Smooth muscle cell (in vitro differentiated cells): ENCODE data around the gene ROBO1. TPM values are rescaled to one million over a fixed set of nuclear protein-coding genes. Genes with fewer than 3 reads are reported as not detected.

ENCODE experiments used
- DNase-seq: peaks from one replicate; lab custom pipeline; 2025; ENCODE audit not compliant: unreplicated experiment; lab: John Stamatoyannopoulos, UW
- H2AFZ ChIP-seq: fragments of 200-600 bp; sonication (generic); 2 replicates; pipeline ENCODE4 v1.6.0; 2016; ENCODE audit warnings: antibody characterized with exemption, low read depth, mild to moderate bottlenecking
- H3F3A ChIP-seq: fragments of 200-600 bp; sonication (generic); 2 replicates; pipeline ENCODE4 v1.6.0; 2017; ENCODE audit warnings: antibody characterized with exemption, low read depth
- H3K27ac ChIP-seq: fragments of 200-600 bp; sonication (generic); 2 replicates; pipeline ENCODE4 v1.5.1; 2016; ENCODE audit warnings: low read depth, mild to moderate bottlenecking
- H3K27me3 ChIP-seq: fragments of 200-600 bp; sonication (generic); 2 replicates; pipeline ENCODE4 v1.6.1; 2016; ENCODE audit warnings: low read depth, mild to moderate bottlenecking
- H3K36me3 ChIP-seq: fragments of 200-600 bp; sonication (generic); 2 replicates; pipeline ENCODE4 v1.5.1; 2016; ENCODE audit warnings: low read depth
- H3K4me1 ChIP-seq: fragments of 200-600 bp; sonication (generic); 2 replicates; pipeline ENCODE4 v1.5.1; 2016; ENCODE audit warnings: low read depth
- H3K4me2 ChIP-seq: fragments of 200-600 bp; sonication (generic); 2 replicates; pipeline ENCODE4 v1.6.0; 2016; ENCODE audit warnings: mild to moderate bottlenecking
- H3K4me3 ChIP-seq: fragments of 200-600 bp; sonication (generic); 2 replicates; pipeline ENCODE4 v1.5.1; 2016; ENCODE audit warnings: mild to moderate bottlenecking
- H3K79me2 ChIP-seq: fragments of 200-600 bp; sonication (generic); 2 replicates; pipeline ENCODE4 v1.6.0; 2016; ENCODE audit warnings: low read depth, mild to moderate bottlenecking
- H3K9ac ChIP-seq: fragments of 200-600 bp; sonication (generic); 2 replicates; pipeline ENCODE4 v1.6.0; 2016; ENCODE audit warnings: low read depth
- H3K9me3 ChIP-seq: fragments of 200-600 bp; sonication (generic); replicated peaks from 2 replicates; pipeline ENCODE4 v1.5.1; 2016; ENCODE audit warnings: low read depth
- H4K20me1 ChIP-seq: fragments of 200-600 bp; sonication (generic); 2 replicates; pipeline ENCODE4 v1.6.0; 2016; ENCODE audit warnings: low read depth
- CTCF ChIP-seq: fragments of 200-600 bp; sonication (generic); IDR thresholded peaks from 2 replicates; pipeline ENCODE4 v1.5.1; 2017; ENCODE audit warnings: borderline replicate concordance, mild to moderate bottlenecking, antibody characterized with exemption; ENCODE audit not compliant: insufficient read depth, poor library complexity, severe bottlenecking
- WGBS: methylation state at CpG from one replicate; pipeline ENCODE4 v1.1.7; 2016; ENCODE audit warnings: low lambda C conversion rate; 5-methylcytosine and 5-hydroxymethylcytosine counted together
- polyA plus RNA-seq: library from polyadenylated mRNA; unstranded; fragments of >200 nt; fragmentation: Nextera tagmentation; extraction: Ambion mirVana; gene quantifications from 2 replicates; pipeline ENCODE4 v1.2.1, GENCODE V29; 2016
- total RNA-seq: library from RNA; depleted of rRNA; stranded (reverse); fragments of >200 nt; gene quantifications from 2 replicates; pipeline ENCODE4 v1.2.3, GENCODE V29; 2014

Gene ROBO1
- total and polyA plus RNA-seq, 2 experiments from 2014 or later = 30.5 to 79.5 TPM

GRCh38 chr3:78900426-78900825 lies 867.4 kb downstream of the ROBO1 start:
- no peaks in the 10 kb centered on the region for H3K27me3 ChIP-seq
- 40% methylated on average over 1 of the region's 1 CpG for WGBS

GRCh38 chr3:78895528-78895927 lies 872.3 kb downstream of the ROBO1 start:
- H2AFZ ChIP-seq = no peak overlapping the region
- no peak overlapping the region for H3K4me2 ChIP-seq
- H3K27ac ChIP-seq = no peak overlapping the region
- H3K4me1 ChIP-seq = peaks cover 42% of the 10 kb centered on the region
- no peaks in the 10 kb centered on the region for H3K36me3 ChIP-seq
- no peaks in the 10 kb centered on the region for H3K9me3 ChIP-seq
- peaks cover 49% of the 10 kb centered on the region for H3K79me2 ChIP-seq
- peaks cover 9% of the 10 kb centered on the region for H4K20me1 ChIP-seq
- no peak for TF ChIP-seq CTCF
- H3K9ac ChIP-seq = no peak overlapping the region
- H3F3A ChIP-seq = no peaks in the 10 kb centered on the region
- no peaks in the 10 kb centered on the region for H3K27me3 ChIP-seq
- no peak overlapping the region for H3K4me3 ChIP-seq
- no peak for DNase-seq

More at GRCh38 chr3:78900426-78900825, 867.4 kb downstream of the ROBO1 start:
- no peaks in the 10 kb centered on the region for H3K9me3 ChIP-seq
- no peak for DNase-seq
- peak overlapping the region; percentile 74 for H3K4me2 ChIP-seq
- no peak overlapping the region for H3K9ac ChIP-seq
- peaks cover 30% of the 10 kb centered on the region for H3K4me1 ChIP-seq
- H3K79me2 ChIP-seq = peaks cover 37% of the 10 kb centered on the region
- H3K27ac ChIP-seq = no peak overlapping the region
- no peaks in the 10 kb centered on the region for H3K36me3 ChIP-seq
- peaks cover 11% of the 10 kb centered on the region for H4K20me1 ChIP-seq
- no peaks in the 10 kb centered on the region for H3F3A ChIP-seq
- no peak for TF ChIP-seq CTCF
- no peak overlapping the region for H3K4me3 ChIP-seq
- H2AFZ ChIP-seq = no peak overlapping the region

GRCh38 chr3:78894787-78895186 lies 873.0 kb downstream of the ROBO1 start:
- H3K4me1 ChIP-seq = peaks cover 35% of the 10 kb centered on the region
- WGBS = 69% methylated on average over 2 of the region's 2 CpGs
- no peak for DNase-seq
- peaks cover 48% of the 10 kb centered on the region for H3K79me2 ChIP-seq
- no peaks in the 10 kb centered on the region for H3K36me3 ChIP-seq
- no peaks in the 10 kb centered on the region for H3K9me3 ChIP-seq
- no peak overlapping the region for H3K27ac ChIP-seq
- TF ChIP-seq CTCF = no peak
- no peaks in the 10 kb centered on the region for H3K27me3 ChIP-seq
- H3K4me2 ChIP-seq = no peak overlapping the region
- no peaks in the 10 kb centered on the region for H3F3A ChIP-seq
- H4K20me1 ChIP-seq = peaks cover 3% of the 10 kb centered on the region
- H2AFZ ChIP-seq = no peak overlapping the region
- H3K4me3 ChIP-seq = no peak overlapping the region
- H3K9ac ChIP-seq = no peak overlapping the region

- Histone ChIP-seq H3K27ac (no peak overlapping the region), H3K27me3 (no peaks in the 10 kb centered on the region), H3K4me3 (no peak overlapping the region), H3K9me3 (no peaks in the 10 kb centered on the region), H3K36me3 (no peaks in the 10 kb centered on the region), H2AFZ (no peak overlapping the region), H3K9ac (no peak overlapping the region), H3K4me2 (no peak overlapping the region), H3K4me1 (peaks cover 41% of the 10 kb centered on the region), H3K79me2 (peaks cover 35% of the 10 kb centered on the region), H3F3A (no peaks in the 10 kb centered on the region), H4K20me1 (peaks cover 3% of the 10 kb centered on the region)
- TF ChIP-seq CTCF = no peak
- DNase-seq = no peak
- WGBS = 78% methylated on average over 4 of the region's 4 CpGs
Measured at GRCh38 chr3:78893161-78893560, 874.6 kb downstream of the ROBO1 start.
